NCI-H1694 treated with DMSO at 0.1 percent for 48 hours (cell line): ENCODE measurements around the gene PPIL4.
"Not testable (repeated sequence)": the region's sequence is repeated elsewhere in the genome, so short reads cannot be mapped to it uniquely, and the experiment has no call there.

Experiments used
- DNase-seq: peaks from one replicate; lab custom pipeline; 2025; lab: John Stamatoyannopoulos, UW

The PPIL4 gene

GRCh38 chr6:149529650-149530049 is 16.2 kb downstream of the PPIL4 start:
- no peak for DNase-seq

GRCh38 chr6:149515494-149515893 is 30.3 kb downstream of the PPIL4 start:
- DNase-seq = no peak

GRCh38 chr6:149513915-149514314 is 31.9 kb downstream of the PPIL4 start:
- DNase-seq = no peak

GRCh38 chr6:149510793-149511512 is 34.9 kb downstream of the PPIL4 start:
- DNase-seq = no peak

GRCh38 chr6:149508485-149508884 is 37.4 kb downstream of the PPIL4 start:
- DNase-seq = no peak

GRCh38 chr6:149503872-149504271 is 42.0 kb downstream of the PPIL4 start:
- DNase-seq = no peak

GRCh38 chr6:149503276-149503675 is 42.6 kb downstream of the PPIL4 start:
- DNase-seq = no peak

GRCh38 chr6:149501768-149502167 is 44.1 kb downstream of the PPIL4 start:
- no peak for DNase-seq

GRCh38 chr6:149501201-149501600 is 44.6 kb downstream of the PPIL4 start:
- DNase-seq = no peak

- DNase-seq = no peak
Observed at GRCh38 chr6:149500096-149500495, 45.7 kb downstream of the PPIL4 start.

- no peak for DNase-seq
Observed at GRCh38 chr6:149499066-149499465, 46.8 kb downstream of the PPIL4 start.

- no peak for DNase-seq
Observed at GRCh38 chr6:149497365-149497764, 48.5 kb downstream of the PPIL4 start.

- not testable (repeated sequence) for DNase-seq
Observed at GRCh38 chr6:149496597-149496996, 49.2 kb downstream of the PPIL4 start.

- DNase-seq = not testable (repeated sequence)
Observed at GRCh38 chr6:149495349-149496016, 50.4 kb downstream of the PPIL4 start.

- not testable (repeated sequence) for DNase-seq
Observed at GRCh38 chr6:149494810-149495209, 51.0 kb downstream of the PPIL4 start.

- DNase-seq = no peak
Observed at GRCh38 chr6:149493761-149494320, 52.0 kb downstream of the PPIL4 start.

GRCh38 chr6:149492798-149493343 is 53.0 kb downstream of the PPIL4 start:
- no peak for DNase-seq

GRCh38 chr6:149489967-149490366 is 55.9 kb downstream of the PPIL4 start:
- no peak for DNase-seq

GRCh38 chr6:149488815-149489214 is 57.0 kb downstream of the PPIL4 start:
- DNase-seq = no peak

GRCh38 chr6:149487316-149487715 is 58.5 kb downstream of the PPIL4 start:
- DNase-seq = no peak

GRCh38 chr6:149484733-149485700 is 60.8 kb downstream of the PPIL4 start, which contains the start of gene ZC3H12D:
TSS of gene ZC3H12D (minus strand) at chr6:149485014. CDS start at chr6:149474543, 10,471 bp downstream.
- DNase-seq = no peak
